MM.1S (cell line): ENCODE results near the gene DHRS1.

Experiments
- DNase-seq: peaks from one replicate; pipeline ENCODE4 v3.0.0-alpha.2; 2015
- H2AFZ ChIP-seq: fragments of 300-600 bp; sonication (generic); 2 replicates; pipeline ENCODE4 v1.6.0; 2016; ENCODE audit warnings: antibody characterized with exemption, low read length
- H3F3A ChIP-seq: fragments of 300-600 bp; sonication (generic); 2 replicates; pipeline ENCODE4 v1.6.1; 2016; ENCODE audit warnings: mild to moderate bottlenecking, antibody characterized with exemption, low read length, moderate library complexity, mixed read lengths; ENCODE audit not compliant: insufficient read depth
- H3K27ac ChIP-seq: fragments of 300-600 bp; sonication (generic); 2 replicates; pipeline ENCODE4 v1.5.1; 2016; ENCODE audit warnings: mild to moderate bottlenecking, low read length
- H3K27me3 ChIP-seq: fragments of 300-600 bp; sonication (generic); replicated peaks from 2 replicates; pipeline ENCODE4 v1.6.0; 2016; ENCODE audit warnings: low read length; ENCODE audit not compliant: insufficient read depth
- H3K36me3 ChIP-seq: fragments of 300-600 bp; sonication (generic); replicated peaks from 2 replicates; pipeline ENCODE4 v1.6.1; 2016; ENCODE audit warnings: mild to moderate bottlenecking, low read length, mixed read lengths; ENCODE audit not compliant: insufficient read depth
- H3K4me1 ChIP-seq: fragments of 300-600 bp; sonication (generic); 2 replicates; pipeline ENCODE4 v1.6.1; 2016; ENCODE audit warnings: low read length, mixed read lengths
- H3K4me2 ChIP-seq: fragments of 300-600 bp; sonication (generic); 2 replicates; pipeline ENCODE4 v1.6.0; 2016; ENCODE audit warnings: low read depth, low read length
- H3K4me3 ChIP-seq: fragments of 300-600 bp; sonication (generic); 2 replicates; pipeline ENCODE4 v1.5.1; 2016; ENCODE audit warnings: low read length, mixed read lengths
- H3K79me2 ChIP-seq: fragments of 300-600 bp; sonication (generic); 2 replicates; pipeline ENCODE4 v1.6.1; 2016; ENCODE audit warnings: mixed run types, low read length, mixed read lengths
- H3K9ac ChIP-seq: fragments of 300-600 bp; sonication (generic); 2 replicates; pipeline ENCODE4 v1.6.1; 2016; ENCODE audit warnings: low read length, mixed read lengths
- H3K9me2 ChIP-seq: fragments of 300-600 bp; sonication (generic); replicated peaks from 2 replicates; pipeline ENCODE4 v1.6.1; 2016; ENCODE audit warnings: mild to moderate bottlenecking, low read length, mixed read lengths; ENCODE audit not compliant: insufficient read depth
- H3K9me3 ChIP-seq: fragments of 300-600 bp; sonication (generic); replicated peaks from 2 replicates; pipeline ENCODE4 v1.6.1; 2016; ENCODE audit warnings: mild to moderate bottlenecking, low read length, mixed read lengths; ENCODE audit not compliant: insufficient read depth
- H4K20me1 ChIP-seq: fragments of 300-600 bp; sonication (generic); 2 replicates; pipeline ENCODE4 v1.6.1; 2016; ENCODE audit warnings: mild to moderate bottlenecking, low read length, moderate library complexity, mixed read lengths; ENCODE audit not compliant: insufficient read depth
- EZH2 ChIP-seq: fragments of 300-600 bp; sonication (generic); optimal IDR thresholded peaks from 2 replicates; pipeline ENCODE3; 2017; ENCODE audit warnings: low read depth, mild to moderate bottlenecking, antibody characterized with exemption, low read length, mixed read lengths
- EZH2phosphoT487 ChIP-seq: fragments of 300-600 bp; sonication (generic); IDR thresholded peaks from 2 replicates; pipeline ENCODE4 v1.6.1; 2018; ENCODE audit warnings: antibody characterized with exemption, low read length
- TF ChIP-seq, protein P1 (sequence below): fragments of 300-600 bp; sonication (generic); IDR thresholded peaks from 2 replicates; pipeline ENCODE4 v1.5.1; 2016; ENCODE audit warnings: antibody characterized with exemption, low read length, mixed read lengths

Gene DHRS1

DNA sequence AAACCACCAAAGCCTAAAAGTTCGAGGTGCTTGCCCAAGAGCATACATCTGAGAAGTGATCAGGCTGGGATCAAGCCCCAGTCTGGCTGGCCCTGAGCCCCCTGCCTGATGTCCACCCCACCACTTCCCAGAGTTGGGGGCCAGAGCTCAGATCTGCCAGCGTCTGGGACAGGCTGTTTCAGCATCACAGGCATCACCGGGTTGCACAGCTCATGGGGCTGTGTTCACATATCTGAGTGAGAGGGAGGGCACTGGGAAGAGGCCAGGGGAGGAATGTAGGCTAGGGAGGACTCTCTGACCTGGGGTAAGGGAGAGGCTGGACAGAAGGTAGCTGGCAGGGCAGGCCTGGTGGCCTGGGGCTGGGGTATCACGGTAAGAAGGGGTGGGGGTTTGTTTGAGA lies 42.6 kb downstream of the DHRS1 start:
- no peak for TF ChIP-seq EZH2
- no peak for TF ChIP-seq EZH2phosphoT487
- TF ChIP-seq, protein P1, sequence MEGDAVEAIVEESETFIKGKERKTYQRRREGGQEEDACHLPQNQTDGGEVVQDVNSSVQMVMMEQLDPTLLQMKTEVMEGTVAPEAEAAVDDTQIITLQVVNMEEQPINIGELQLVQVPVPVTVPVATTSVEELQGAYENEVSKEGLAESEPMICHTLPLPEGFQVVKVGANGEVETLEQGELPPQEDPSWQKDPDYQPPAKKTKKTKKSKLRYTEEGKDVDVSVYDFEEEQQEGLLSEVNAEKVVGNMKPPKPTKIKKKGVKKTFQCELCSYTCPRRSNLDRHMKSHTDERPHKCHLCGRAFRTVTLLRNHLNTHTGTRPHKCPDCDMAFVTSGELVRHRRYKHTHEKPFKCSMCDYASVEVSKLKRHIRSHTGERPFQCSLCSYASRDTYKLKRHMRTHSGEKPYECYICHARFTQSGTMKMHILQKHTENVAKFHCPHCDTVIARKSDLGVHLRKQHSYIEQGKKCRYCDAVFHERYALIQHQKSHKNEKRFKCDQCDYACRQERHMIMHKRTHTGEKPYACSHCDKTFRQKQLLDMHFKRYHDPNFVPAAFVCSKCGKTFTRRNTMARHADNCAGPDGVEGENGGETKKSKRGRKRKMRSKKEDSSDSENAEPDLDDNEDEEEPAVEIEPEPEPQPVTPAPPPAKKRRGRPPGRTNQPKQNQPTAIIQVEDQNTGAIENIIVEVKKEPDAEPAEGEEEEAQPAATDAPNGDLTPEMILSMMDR: no peak
- Histone ChIP-seq H3K4me1 (no peaks in the 10 kb centered on the region), H3K27ac (no peak overlapping the region)

DNA sequence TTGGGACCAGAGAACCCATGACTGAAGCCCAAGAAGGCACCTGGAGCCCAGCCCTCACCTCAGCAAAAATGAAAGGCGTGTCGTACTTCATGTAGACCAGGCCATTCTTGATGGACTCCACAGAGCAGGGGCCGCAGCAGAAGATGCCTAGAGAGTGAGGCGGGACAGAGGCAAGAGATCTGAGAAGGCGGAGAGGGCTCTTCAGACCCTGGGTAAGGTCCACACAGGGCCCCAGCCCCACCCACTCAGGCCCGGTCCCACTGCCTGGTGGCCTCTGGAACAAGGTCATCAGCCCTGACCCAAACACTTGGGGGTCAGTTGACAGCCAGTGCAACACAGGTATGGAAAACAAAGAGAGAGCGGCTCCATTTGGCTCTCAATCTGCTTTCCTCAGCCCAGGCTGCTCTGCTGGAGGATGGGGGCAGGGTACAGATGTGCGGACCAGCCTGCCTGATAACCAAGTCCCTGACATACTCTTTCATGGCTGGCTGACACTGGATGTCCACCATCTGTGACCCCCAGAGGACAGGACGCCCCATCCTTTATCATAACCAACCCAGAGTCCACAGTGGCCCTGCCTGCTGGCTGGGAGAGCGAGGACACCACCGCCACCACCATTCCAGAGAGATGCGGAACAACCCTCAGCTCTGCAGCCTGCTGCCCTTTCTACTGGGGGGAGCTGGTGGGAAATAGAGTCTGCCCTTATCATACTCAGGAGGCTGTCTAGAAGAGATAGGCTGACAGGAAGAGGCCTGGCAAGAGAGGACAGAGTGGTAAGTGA lies 43.5 kb downstream of the DHRS1 start:
- no peaks in the 10 kb centered on the region for H3K9me2 ChIP-seq
- no peaks in the 10 kb centered on the region for H3K36me3 ChIP-seq
- no peaks in the 10 kb centered on the region for H3K9me3 ChIP-seq
- no peak overlapping the region for H2AFZ ChIP-seq
- no peaks in the 10 kb centered on the region for H3K4me1 ChIP-seq
- no peak for DNase-seq
- no peaks in the 10 kb centered on the region for H3K79me2 ChIP-seq
- no peaks in the 10 kb centered on the region for H3K27me3 ChIP-seq
- H3K9ac ChIP-seq: no peak overlapping the region
- no peak overlapping the region for H3K4me2 ChIP-seq
- TF ChIP-seq, protein P1: no peak
- no peak for TF ChIP-seq EZH2
- TF ChIP-seq EZH2phosphoT487: no peak
- no peaks in the 10 kb centered on the region for H4K20me1 ChIP-seq
- H3F3A ChIP-seq: no peaks in the 10 kb centered on the region
- H3K27ac ChIP-seq: no peak overlapping the region
- H3K4me3 ChIP-seq: no peak overlapping the region

More for the DNA sequence above, 42.6 kb downstream of the DHRS1 start:
- H3F3A ChIP-seq: no peaks in the 10 kb centered on the region
- no peak overlapping the region for H2AFZ ChIP-seq
- no peaks in the 10 kb centered on the region for H3K36me3 ChIP-seq
- no peaks in the 10 kb centered on the region for H4K20me1 ChIP-seq
- H3K9ac ChIP-seq: no peak overlapping the region
- H3K79me2 ChIP-seq: no peaks in the 10 kb centered on the region
- no peak overlapping the region for H3K4me3 ChIP-seq
- H3K9me2 ChIP-seq: no peaks in the 10 kb centered on the region
- H3K4me2 ChIP-seq: no peak overlapping the region
- DNase-seq: no peak
- no peaks in the 10 kb centered on the region for H3K9me3 ChIP-seq
- H3K27me3 ChIP-seq: no peaks in the 10 kb centered on the region

DNA sequence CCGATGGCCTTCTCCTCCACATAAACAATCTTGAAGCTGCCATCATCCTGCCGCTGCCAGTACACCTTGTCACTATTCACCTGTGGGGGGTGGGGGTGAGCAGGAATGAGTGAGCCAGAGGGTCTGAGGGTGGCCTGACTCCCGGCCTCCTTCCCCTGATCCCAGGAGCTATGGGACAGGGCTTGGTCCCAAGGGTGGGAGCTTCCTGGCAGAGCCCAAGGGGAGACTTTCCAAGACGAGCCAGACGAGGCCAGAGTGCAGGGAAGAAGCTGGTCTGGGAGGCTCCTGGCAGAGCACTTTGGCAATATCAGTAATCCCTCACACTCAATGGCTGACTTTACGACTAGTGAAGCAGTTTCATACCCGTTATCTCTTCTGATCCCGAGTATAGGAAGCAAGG lies 44.1 kb downstream of the DHRS1 start:
- no peak for DNase-seq

More for the DNA sequence above, 44.1 kb downstream of the DHRS1 start:
- Histone ChIP-seq H3K9ac (no peak overlapping the region), H3K4me1 (no peaks in the 10 kb centered on the region), H4K20me1 (no peaks in the 10 kb centered on the region), H3K79me2 (no peaks in the 10 kb centered on the region), H3K4me3 (no peak overlapping the region), H3K9me3 (no peaks in the 10 kb centered on the region), H3F3A (no peaks in the 10 kb centered on the region), H3K36me3 (no peaks in the 10 kb centered on the region), H3K27ac (no peak overlapping the region), H3K9me2 (no peaks in the 10 kb centered on the region), H2AFZ (no peak overlapping the region), H3K27me3 (no peaks in the 10 kb centered on the region), H3K4me2 (no peak overlapping the region)
- TF ChIP-seq EZH2: no peak
